K562 (cell line): ENCODE measurements around the gene CELA1. TPM values are rescaled to one million over a fixed set of nuclear protein-coding genes. Genes with fewer than 3 reads are reported as not detected.

Source experiments
- CCNT2 ChIP-seq: IDR thresholded peaks from 2 replicates; pipeline ENCODE4 v1.6.1; 2011; ENCODE audit warnings: borderline replicate concordance, low read depth, mild to moderate bottlenecking, moderate library complexity, mixed read lengths, low read length; ENCODE audit not compliant: insufficient read length; ENCODE audit errors: extremely low read depth
- ETV5 ChIP-seq: sonication (generic); formaldehyde crosslinking; IDR thresholded peaks from 2 replicates; pipeline ENCODE4 v1.4.0; 2020; ENCODE audit warnings: low read depth, mild to moderate bottlenecking, missing genetic modification reagents
- HMG20B ChIP-seq: fragments of 250-450 bp; sonication (Bioruptor Pico); IDR thresholded peaks from 2 replicates; pipeline ENCODE4 v1.5.0; 2021; ENCODE audit warnings: mild to moderate bottlenecking
- JUN ChIP-seq, 2 experiments: sonication (generic) in 1 of 2; formaldehyde crosslinking in 1 of 2; IDR thresholded peaks; 2 replicates each; pipeline versions ENCODE4 v1.6.1 to v1.8.0; 2012 to 2022; ENCODE audit warnings: borderline replicate concordance in 2 of 2, mild to moderate bottlenecking in 2 of 2, improper control_type of control experiment in 1 of 2, low read depth in 1 of 2, low read length in 1 of 2, missing genetic modification reagents in 1 of 2
- MAFF ChIP-seq: IDR thresholded peaks from 2 replicates; pipeline ENCODE4 v1.6.1; 2012; ENCODE audit warnings: low read length, improper control_type of control experiment
- MYBL2 ChIP-seq, 2 experiments: fragments of 450-650 bp in 1 of 2; sonication (generic) in 1 of 2; formaldehyde crosslinking in 1 of 2; IDR thresholded peaks; 2 replicates each; pipeline versions ENCODE4 v1.6.1 to v1.8.1; 2017 to 2022; ENCODE audit warnings: borderline replicate concordance in 1 of 2, inconsistent platforms in 1 of 2, low read depth in 1 of 2, mild to moderate bottlenecking in 1 of 2, missing genetic modification reagents in 1 of 2, moderate library complexity in 1 of 2
- NCOR1 ChIP-seq: fragments of 450-650 bp; IDR thresholded peaks from 2 replicates; pipeline ENCODE4 v1.6.1; 2016; ENCODE audit warnings: mild to moderate bottlenecking, moderate library complexity
- NR4A1 ChIP-seq, 2 experiments: fragments of 250-450 bp in 1 of 2; fragments of 450-650 bp in 1 of 2; sonication (Bioruptor Pico) in 1 of 2; IDR thresholded peaks; 2 replicates each; pipeline versions ENCODE4 v1.4.0 to v1.6.1; 2016 to 2020; ENCODE audit warnings: mild to moderate bottlenecking in 2 of 2, missing compliant biosample characterization in 1 of 2, missing genetic modification characterization in 1 of 2, moderate library complexity in 1 of 2
- RB1 ChIP-seq: fragments of 450-650 bp; IDR thresholded peaks from 2 replicates; pipeline ENCODE4 v1.6.1; 2017; ENCODE audit warnings: low read depth, mild to moderate bottlenecking
- RBM14 ChIP-seq: fragments of 200-400 bp; formaldehyde crosslinking; IDR thresholded peaks from 2 replicates; pipeline ENCODE4 v1.6.1; 2018; ENCODE audit warnings: low read depth, mild to moderate bottlenecking, low read length, moderate library complexity, borderline replicate concordance; ENCODE audit not compliant: insufficient read depth
- SAP30 ChIP-seq: fragments of 200-600 bp; sonication (generic); IDR thresholded peaks from 2 replicates; pipeline ENCODE4 v1.6.1; 2012; ENCODE audit warnings: borderline replicate concordance, low read depth, mild to moderate bottlenecking, moderate library complexity, low read length, control low read depth, inconsistent platforms; ENCODE audit not compliant: insufficient read depth, poor library complexity, severe bottlenecking
- SMAD4 ChIP-seq: fragments of 250-450 bp; sonication (Bioruptor Pico); conservative IDR thresholded peaks from 2 replicates; pipeline ENCODE4 v1.8.0; 2021; ENCODE audit warnings: inconsistent platforms, mild to moderate bottlenecking, moderate library complexity
- SMARCA5 ChIP-seq: fragments of 450-650 bp; IDR thresholded peaks from 2 replicates; pipeline ENCODE4 v1.6.1; 2016
- TEAD4 ChIP-seq, 2 experiments: sonication (generic) in 1 of 2; formaldehyde crosslinking in 1 of 2; IDR thresholded peaks; 2 replicates each; pipeline versions ENCODE4 v1.6.1 to v1.8.0; 2012 to 2022; ENCODE audit warnings: borderline replicate concordance in 1 of 2, inconsistent platforms in 1 of 2, low read length in 1 of 2, mild to moderate bottlenecking in 1 of 2, missing genetic modification reagents in 1 of 2
- YY1 ChIP-seq, 3 experiments: IDR thresholded peaks; 2 replicates each; pipeline ENCODE4 v1.6.1; 2011; ENCODE audit warnings: low read length in 2 of 3, mild to moderate bottlenecking in 2 of 3, moderate library complexity in 2 of 3, borderline replicate concordance in 1 of 3, control low read depth in 1 of 3, low read depth in 1 of 3; ENCODE audit not compliant: insufficient read depth in 3 of 3, insufficient replicate concordance in 2 of 3, control insufficient read depth in 1 of 3, insufficient read length in 1 of 3; ENCODE audit errors: extremely low read depth in 1 of 3
- ZBTB9 ChIP-seq: fragments of 450-650 bp; formaldehyde crosslinking; IDR thresholded peaks from 2 replicates; pipeline ENCODE4 v1.4.0; 2020; ENCODE audit warnings: mild to moderate bottlenecking, moderate library complexity
- ZNF717 ChIP-seq: fragments of 250-450 bp; sonication (Bioruptor Pico); IDR thresholded peaks from 2 replicates; pipeline ENCODE4 v1.5.0; 2021
- polyA plus RNA-seq, 8 experiments: library from polyadenylated mRNA; depleted of rRNA in 4 of 8; stranded (reverse) in 5 of 8; unstranded in 3 of 8; fragments of >200 nt; fragmentation: Nextera tagmentation in 2 of 8; fragmentation: Illumina TruSeq in 1 of 8; extraction: Ambion mirVana in 2 of 8; extraction: Trizol in 1 of 8; gene quantifications; 2 replicates each; pipeline versions ENCODE4 v1.2.1 to v1.2.3, GENCODE V29; 2011 to 2014; ENCODE audit warnings: inconsistent platforms in 1 of 8, missing spikeins in 1 of 8
- total RNA-seq, 7 experiments: library from RNA; depleted of rRNA in 6 of 7; stranded (reverse); fragments of >200 nt in 6 of 7; fragmentation: Illumina TruSeq in 2 of 7; extraction: Trizol in 2 of 7; gene quantifications; 2 replicates each; pipeline versions ENCODE4 v1.2.1 to v1.2.3, GENCODE V29; 2011 to 2021; ENCODE audit warnings: low replicate concordance in 1 of 7
- TF ChIP-seq, protein P1 (sequence below): fragments of 450-650 bp; formaldehyde crosslinking; IDR thresholded peaks from 2 replicates; pipeline ENCODE4 v1.4.0; 2022; ENCODE audit warnings: missing genetic modification characterization

CELA1 gene
- total and polyA plus RNA-seq, 9 of the 15 experiments (the other 6 are each of a cell fraction or from before 2014, with no cell fraction given) = 0.06 to 0.27 (median 0.22) TPM; not detected in 6

DNA sequence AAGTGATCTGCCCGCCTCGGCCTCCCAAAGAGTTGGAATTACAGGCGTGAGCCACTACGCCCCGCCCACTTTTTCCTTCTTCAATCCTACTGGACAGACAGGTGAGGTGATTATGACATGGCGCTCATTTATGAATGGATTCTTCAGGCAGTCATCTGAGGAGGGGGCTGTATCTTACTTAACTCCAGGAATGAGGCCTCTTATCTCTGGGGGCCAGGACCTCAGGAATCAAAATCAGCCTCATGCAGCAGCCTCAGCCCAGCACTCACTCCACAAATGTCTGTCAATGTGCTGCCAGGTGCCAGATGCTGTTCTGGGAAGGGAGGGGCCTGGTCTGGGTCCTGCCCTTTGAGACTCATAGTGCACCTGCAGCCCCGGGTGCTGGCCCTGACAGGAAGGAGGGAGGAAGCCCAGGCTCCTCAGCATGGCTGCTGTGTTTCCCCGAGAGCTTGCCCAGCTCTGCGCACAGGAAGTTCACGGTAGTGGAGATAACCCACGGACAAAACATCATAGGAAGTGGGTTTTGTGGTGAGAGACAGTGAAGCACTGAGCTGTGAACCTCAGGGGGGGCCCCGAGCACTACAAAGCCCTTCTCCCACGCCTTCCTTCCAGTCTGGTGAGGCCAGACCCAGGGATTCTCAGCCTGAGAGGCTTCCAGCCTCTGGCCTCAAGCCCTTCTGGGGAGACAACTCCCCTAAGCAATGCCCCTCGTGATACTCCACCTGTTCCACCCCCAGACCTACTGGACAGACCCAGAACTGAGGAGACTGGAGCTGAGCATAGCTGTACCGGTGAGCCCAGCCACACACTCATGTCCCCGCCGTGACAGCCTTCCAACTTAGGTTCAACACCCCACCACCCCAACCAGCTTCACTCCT, 22.4 kb upstream of the CELA1 start (continued):
- no peak for TF ChIP-seq ZBTB9 (CRISPR knock-in tag)
- TF ChIP-seq CCNT2 = peak; percentile 79
- no peak for TF ChIP-seq MAFF
- no peak for TF ChIP-seq RB1
- TF ChIP-seq TEAD4 (IDR thresholded peaks at IDR 0.05; ENCODE audit: low read length) = peak; percentile 97
- no peak for TF ChIP-seq TEAD4 (CRISPR knock-in tag; IDR thresholded peaks at IDR 0.05; ENCODE audit: borderline replicate concordance)
- no peak for TF ChIP-seq SAP30
- TF ChIP-seq, protein P1, sequence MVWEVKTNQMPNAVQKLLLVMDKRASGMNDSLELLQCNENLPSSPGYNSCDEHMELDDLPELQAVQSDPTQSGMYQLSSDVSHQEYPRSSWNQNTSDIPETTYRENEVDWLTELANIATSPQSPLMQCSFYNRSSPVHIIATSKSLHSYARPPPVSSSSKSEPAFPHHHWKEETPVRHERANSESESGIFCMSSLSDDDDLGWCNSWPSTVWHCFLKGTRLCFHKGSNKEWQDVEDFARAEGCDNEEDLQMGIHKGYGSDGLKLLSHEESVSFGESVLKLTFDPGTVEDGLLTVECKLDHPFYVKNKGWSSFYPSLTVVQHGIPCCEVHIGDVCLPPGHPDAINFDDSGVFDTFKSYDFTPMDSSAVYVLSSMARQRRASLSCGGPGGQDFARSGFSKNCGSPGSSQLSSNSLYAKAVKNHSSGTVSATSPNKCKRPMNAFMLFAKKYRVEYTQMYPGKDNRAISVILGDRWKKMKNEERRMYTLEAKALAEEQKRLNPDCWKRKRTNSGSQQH (CRISPR knock-in tag) = no peak
- peak; percentile 92 for TF ChIP-seq SMAD4
- no peak for TF ChIP-seq MYBL2 (IDR thresholded peaks at IDR 0.05; ENCODE audit: low read depth)
- TF ChIP-seq MYBL2 (CRISPR knock-in tag; IDR thresholded peaks at IDR 0.05; ENCODE audit: borderline replicate concordance) = no peak
- peak in 1 of 3 experiments; percentile 35 for TF ChIP-seq YY1 (IDR thresholded peaks at IDR 0.05; ENCODE audit: borderline replicate concordance in 1 of 3, control insufficient read depth in 1 of 3, extremely low read depth in 1 of 3, insufficient read depth in 3 of 3, insufficient read length in 1 of 3, insufficient replicate concordance in 2 of 3, low read depth in 1 of 3, low read length in 2 of 3)
- no peak for TF ChIP-seq ZNF717
- TF ChIP-seq JUN (IDR thresholded peaks at IDR 0.05; ENCODE audit: borderline replicate concordance, low read depth, low read length) = no peak
- no peak for TF ChIP-seq JUN (CRISPR knock-in tag; IDR thresholded peaks at IDR 0.05; ENCODE audit: borderline replicate concordance)
- TF ChIP-seq SMARCA5 = no peak
- TF ChIP-seq HMG20B (CRISPR knock-in tag) = no peak
- TF ChIP-seq NR4A1 (CRISPR knock-in tag; IDR thresholded peaks at IDR 0.05) = no peak
- TF ChIP-seq NR4A1 (tag; IDR thresholded peaks at IDR 0.05) = peak; percentile 79
- peak; percentile 83 for TF ChIP-seq ETV5
- TF ChIP-seq RBM14 = no peak
- peak; percentile 94 for TF ChIP-seq NCOR1
